ENCODE data around the gene YPEL3.
A peak's percentile ranks its signal among the peaks of the same experiment; 100 is the strongest.

YPEL3 gene

DNA sequence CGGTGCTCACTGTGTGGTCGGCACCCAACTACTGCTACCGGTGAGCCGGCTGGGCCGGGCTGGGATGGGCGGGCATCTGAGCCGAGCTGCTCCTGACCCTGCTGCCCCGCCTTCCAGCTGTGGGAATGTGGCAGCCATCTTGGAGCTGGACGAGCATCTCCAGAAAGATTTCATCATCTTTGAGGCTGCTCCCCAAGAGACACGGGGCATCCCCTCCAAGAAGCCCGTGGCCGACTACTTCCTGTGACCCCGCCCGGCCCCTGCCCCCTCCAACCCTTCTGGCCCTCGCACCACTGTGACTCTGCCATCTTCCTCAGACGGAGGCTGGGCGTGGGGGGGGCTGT lies 11.2 kb downstream of the YPEL3 start:
- H3K27ac ChIP-seq (ENCODE audit: low read depth, low read length), result no peak overlapping the region
- H3K36me3 ChIP-seq (ENCODE audit: control insufficient read depth in 1 of 2, insufficient read depth in 2 of 2, low read length in 2 of 2), result peaks cover 21 to 50% of the 10 kb centered on the region in 2 donors
- peaks cover under 1 to 4% of the 10 kb centered on the region in 2 donors for H3K4me1 ChIP-seq (ENCODE audit: control insufficient read depth in 1 of 2, insufficient read depth in 2 of 2, low read length in 2 of 2)

DNA sequence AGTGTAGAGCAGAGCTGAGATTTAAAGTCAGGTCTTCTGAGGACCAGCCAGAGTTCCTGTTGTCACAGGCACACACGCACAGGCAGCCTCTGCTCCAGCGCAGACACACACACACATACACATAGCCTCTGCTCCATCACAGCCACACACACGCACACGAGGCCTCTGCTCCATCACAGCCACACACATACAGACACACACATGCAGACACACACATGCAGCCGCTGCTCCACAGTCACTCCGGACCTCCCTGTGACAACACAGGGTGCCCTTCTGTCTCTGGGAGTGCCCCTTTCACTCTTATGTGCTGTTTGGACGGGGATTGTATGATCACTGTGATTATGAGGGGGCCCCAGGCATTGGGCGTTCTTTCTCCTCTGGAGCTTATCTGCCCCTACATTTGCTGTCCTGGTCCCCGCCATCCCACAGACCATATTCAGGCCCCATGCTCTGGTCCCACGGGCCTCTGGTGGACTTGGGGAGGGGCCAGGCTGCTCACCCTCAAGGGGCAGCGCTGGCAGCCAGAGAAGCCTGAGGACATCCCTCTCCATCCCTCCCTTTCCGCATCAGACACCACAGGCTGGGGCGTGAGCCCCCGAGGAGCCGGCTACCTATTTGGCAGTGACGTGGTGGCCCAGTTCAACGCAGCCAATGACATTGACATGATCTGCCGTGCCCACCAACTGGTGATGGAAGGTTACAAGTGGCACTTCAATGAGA lies 11.8 kb downstream of the YPEL3 start:
- Histone ChIP-seq H3K27me3 (ENCODE audit: control insufficient read depth in 1 of 2, insufficient read depth in 2 of 2, low read length in 2 of 2) (no peaks in the 10 kb centered on the region), H3K36me3 (ENCODE audit: control insufficient read depth in 1 of 2, insufficient read depth in 2 of 2, low read length in 2 of 2) (peaks cover 24 to 55% of the 10 kb centered on the region in 2 donors), H3K9me3 (ENCODE audit: control insufficient read depth in 1 of 2, low read length in 2 of 2) (no peaks in the 10 kb centered on the region), H3K27ac (ENCODE audit: low read depth, low read length) (no peak overlapping the region), H3K9ac (ENCODE audit: low read depth in 1 of 2, low read length in 2 of 2) (no peak overlapping the region), H3K4me1 (ENCODE audit: control insufficient read depth in 1 of 2, insufficient read depth in 2 of 2, low read length in 2 of 2) (peaks cover 4 to 5% of the 10 kb centered on the region in 2 donors), H3K4me3 (ENCODE audit: low read depth in 1 of 2, low read length in 2 of 2) (no peak overlapping the region)

More for the DNA sequence above, 11.2 kb downstream of the YPEL3 start:
- Histone ChIP-seq H3K27me3 (ENCODE audit: control insufficient read depth in 1 of 2, insufficient read depth in 2 of 2, low read length in 2 of 2) (no peaks in the 10 kb centered on the region), H3K4me3 (ENCODE audit: low read depth in 1 of 2, low read length in 2 of 2) (no peak overlapping the region), H3K9ac (ENCODE audit: low read depth in 1 of 2, low read length in 2 of 2) (no peak overlapping the region), H3K9me3 (ENCODE audit: control insufficient read depth in 1 of 2, low read length in 2 of 2) (no peaks in the 10 kb centered on the region)

GRCh38 chr16:30083216-30084055 lies 12.6 kb downstream of the YPEL3 start:
- H3K4me1 ChIP-seq (ENCODE audit: control insufficient read depth in 1 of 2, insufficient read depth in 2 of 2, low read length in 2 of 2), result peaks cover 6 to 7% of the 10 kb centered on the region in 2 donors
- H3K4me3 ChIP-seq (ENCODE audit: low read depth in 1 of 2, low read length in 2 of 2), result no peak overlapping the region
- H3K9ac ChIP-seq (ENCODE audit: low read depth in 1 of 2, low read length in 2 of 2), result no peak overlapping the region
- H3K9me3 ChIP-seq (ENCODE audit: control insufficient read depth in 1 of 2, low read length in 2 of 2), result no peaks in the 10 kb centered on the region
- no peak overlapping the region for H3K27ac ChIP-seq (ENCODE audit: low read depth, low read length)
- peaks cover 27 to 60% of the 10 kb centered on the region in 2 donors for H3K36me3 ChIP-seq (ENCODE audit: control insufficient read depth in 1 of 2, insufficient read depth in 2 of 2, low read length in 2 of 2)
- H3K27me3 ChIP-seq (ENCODE audit: control insufficient read depth in 1 of 2, insufficient read depth in 2 of 2, low read length in 2 of 2), result no peaks in the 10 kb centered on the region

DNA sequence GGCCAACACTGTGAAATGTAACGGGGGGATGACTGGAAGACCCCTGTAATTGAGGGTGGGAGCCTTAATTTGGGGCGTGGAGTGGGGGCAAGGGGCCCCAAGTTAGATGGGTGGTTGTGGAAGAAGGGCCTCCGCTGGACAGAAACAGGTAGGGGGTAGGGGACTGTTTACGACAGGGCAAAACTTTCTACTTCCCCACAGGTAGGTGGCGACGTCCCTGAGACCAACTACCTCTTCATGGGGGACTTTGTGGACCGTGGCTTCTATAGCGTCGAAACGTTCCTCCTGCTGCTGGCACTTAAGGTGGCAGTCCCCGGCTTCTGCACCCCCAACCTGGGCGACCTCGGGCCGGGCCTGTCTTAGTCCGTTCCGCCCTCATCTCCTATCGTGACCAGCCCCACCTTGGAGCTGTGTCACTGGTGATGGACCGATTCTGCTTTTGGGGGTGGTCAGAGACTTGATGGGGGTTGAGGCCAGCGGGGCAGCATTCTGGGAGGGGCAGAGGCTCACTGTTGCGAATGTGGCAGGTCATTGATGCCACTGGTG lies 13.4 kb downstream of the YPEL3 start:
- no peak overlapping the region for H3K4me3 ChIP-seq (ENCODE audit: low read depth in 1 of 2, low read length in 2 of 2)
- H3K36me3 ChIP-seq (ENCODE audit: control insufficient read depth in 1 of 2, insufficient read depth in 2 of 2, low read length in 2 of 2), result peaks cover 33 to 68% of the 10 kb centered on the region in 2 donors
- H3K27me3 ChIP-seq (ENCODE audit: control insufficient read depth in 1 of 2, insufficient read depth in 2 of 2, low read length in 2 of 2), result no peaks in the 10 kb centered on the region
- no peak overlapping the region for H3K27ac ChIP-seq (ENCODE audit: low read depth, low read length)
- H3K9ac ChIP-seq (ENCODE audit: low read depth in 1 of 2, low read length in 2 of 2), result no peak overlapping the region
- H3K9me3 ChIP-seq (ENCODE audit: control insufficient read depth in 1 of 2, low read length in 2 of 2), result no peaks in the 10 kb centered on the region
- peaks cover 14 to 15% of the 10 kb centered on the region in 2 donors for H3K4me1 ChIP-seq (ENCODE audit: control insufficient read depth in 1 of 2, insufficient read depth in 2 of 2, low read length in 2 of 2)

- Histone ChIP-seq H3K9me3 (ENCODE audit: control insufficient read depth in 1 of 2, low read length in 2 of 2) (no peaks in the 10 kb centered on the region), H3K4me3 (ENCODE audit: low read depth in 1 of 2, low read length in 2 of 2) (no peak overlapping the region), H3K36me3 (ENCODE audit: control insufficient read depth in 1 of 2, insufficient read depth in 2 of 2, low read length in 2 of 2) (peaks cover 33 to 63% of the 10 kb centered on the region in 2 donors), H3K27ac (ENCODE audit: low read depth, low read length) (no peak overlapping the region), H3K27me3 (ENCODE audit: control insufficient read depth in 1 of 2, insufficient read depth in 2 of 2, low read length in 2 of 2) (no peaks in the 10 kb centered on the region), H3K4me1 (ENCODE audit: control insufficient read depth in 1 of 2, insufficient read depth in 2 of 2, low read length in 2 of 2) (peaks cover 26 to 29% of the 10 kb centered on the region in 2 donors), H3K9ac (ENCODE audit: low read depth in 1 of 2, low read length in 2 of 2) (no peak overlapping the region)
Measured at GRCh38 chr16:30079480-30079879, 16.5 kb downstream of the YPEL3 start.

- H3K27me3 ChIP-seq (ENCODE audit: control insufficient read depth in 1 of 2, insufficient read depth in 2 of 2, low read length in 2 of 2), result no peaks in the 10 kb centered on the region
- no peaks in the 10 kb centered on the region for H3K9me3 ChIP-seq (ENCODE audit: control insufficient read depth in 1 of 2, low read length in 2 of 2)
- H3K4me1 ChIP-seq (ENCODE audit: control insufficient read depth in 1 of 2, insufficient read depth in 2 of 2, low read length in 2 of 2), result peaks cover 26 to 29% of the 10 kb centered on the region in 2 donors
- H3K4me3 ChIP-seq (ENCODE audit: low read depth in 1 of 2, low read length in 2 of 2), result no peak overlapping the region
- no peak overlapping the region for H3K27ac ChIP-seq (ENCODE audit: low read depth, low read length)
- no peak overlapping the region for H3K9ac ChIP-seq (ENCODE audit: low read depth in 1 of 2, low read length in 2 of 2)
- peaks cover 27 to 56% of the 10 kb centered on the region in 2 donors for H3K36me3 ChIP-seq (ENCODE audit: control insufficient read depth in 1 of 2, insufficient read depth in 2 of 2, low read length in 2 of 2)
Measured at GRCh38 chr16:30078744-30079143, 17.3 kb downstream of the YPEL3 start.

- no peaks in the 10 kb centered on the region for H3K9me3 ChIP-seq (ENCODE audit: control insufficient read depth in 1 of 2, low read length in 2 of 2)
- H3K9ac ChIP-seq (ENCODE audit: low read depth in 1 of 2, low read length in 2 of 2), result peak overlapping the region; percentile 38 to 86
- peaks cover 16 to 45% of the 10 kb centered on the region in 2 donors for H3K36me3 ChIP-seq (ENCODE audit: control insufficient read depth in 1 of 2, insufficient read depth in 2 of 2, low read length in 2 of 2)
- H3K27me3 ChIP-seq (ENCODE audit: control insufficient read depth in 1 of 2, insufficient read depth in 2 of 2, low read length in 2 of 2), result no peaks in the 10 kb centered on the region
- H3K4me3 ChIP-seq (ENCODE audit: low read depth in 1 of 2, low read length in 2 of 2), result peak overlapping the region; percentile 76 to 94
- H3K4me1 ChIP-seq (ENCODE audit: control insufficient read depth in 1 of 2, insufficient read depth in 2 of 2, low read length in 2 of 2), result peaks cover 26 to 29% of the 10 kb centered on the region in 2 donors
- no peak overlapping the region for H3K27ac ChIP-seq (ENCODE audit: low read depth, low read length)
Measured at GRCh38 chr16:30077656-30078055, 18.4 kb downstream of the YPEL3 start.

- Histone ChIP-seq H3K9ac (ENCODE audit: low read depth in 1 of 2, low read length in 2 of 2) (peak overlapping the region; percentile 86 to 94), H3K27ac (ENCODE audit: low read depth, low read length) (peak overlapping the region; percentile 83), H3K36me3 (ENCODE audit: control insufficient read depth in 1 of 2, insufficient read depth in 2 of 2, low read length in 2 of 2) (peaks cover 16 to 47% of the 10 kb centered on the region in 2 donors), H3K4me1 (ENCODE audit: control insufficient read depth in 1 of 2, insufficient read depth in 2 of 2, low read length in 2 of 2) (peaks cover 26 to 29% of the 10 kb centered on the region in 2 donors), H3K9me3 (ENCODE audit: control insufficient read depth in 1 of 2, low read length in 2 of 2) (no peaks in the 10 kb centered on the region), H3K4me3 (ENCODE audit: low read depth in 1 of 2, low read length in 2 of 2) (peak overlapping the region; percentile 76 to 94), H3K27me3 (ENCODE audit: control insufficient read depth in 1 of 2, insufficient read depth in 2 of 2, low read length in 2 of 2) (no peaks in the 10 kb centered on the region)
Measured at GRCh38 chr16:30076276-30076791, 19.7 kb downstream of the YPEL3 start.

DNA sequence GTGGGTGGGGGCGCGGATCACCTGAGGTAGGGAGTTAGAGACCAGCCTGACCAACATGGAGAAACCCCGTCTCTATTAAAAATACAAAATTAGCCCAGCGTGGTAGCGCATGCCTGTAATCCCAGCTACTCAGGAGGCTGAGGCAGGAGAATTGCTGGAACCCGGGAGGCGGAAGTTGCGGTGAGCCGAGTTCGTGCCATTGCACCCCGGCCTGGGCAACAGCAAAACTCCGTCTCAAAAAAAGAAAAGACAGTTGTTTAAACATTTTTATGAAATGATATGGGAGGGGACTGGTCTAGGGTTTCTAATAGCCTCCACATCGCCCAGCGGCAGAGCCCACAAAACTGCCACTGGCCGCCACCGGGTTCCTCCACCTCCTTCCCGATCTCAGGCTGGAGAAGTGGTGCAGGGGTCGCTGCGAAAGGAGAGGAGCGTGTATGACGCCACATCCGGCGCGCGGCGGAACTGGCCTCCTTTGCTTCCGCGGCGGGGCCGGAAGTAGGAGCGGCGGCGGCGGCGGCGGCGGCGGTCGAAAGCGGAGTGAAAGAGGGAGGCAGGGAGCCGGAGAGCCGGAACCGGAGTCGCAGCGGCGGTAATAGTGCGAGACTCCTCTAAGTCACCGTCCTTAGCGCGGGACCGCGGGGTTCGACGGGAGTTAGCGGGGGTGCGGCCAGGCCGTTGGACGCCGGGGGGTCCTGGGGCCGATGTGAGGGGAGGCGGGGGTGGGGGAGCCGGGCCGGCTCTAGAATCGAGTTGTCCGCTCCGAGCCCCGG lies 20.3 kb downstream of the YPEL3 start, which contains the start of gene PPP4C:
Gene PPP4C (plus strand): TSS at position 492 of the 773 bp plus-strand sequence. CDS start 384 bp downstream, outside the sequence.
- peaks cover 22 to 29% of the 10 kb centered on the region in 2 donors for H3K4me1 ChIP-seq (ENCODE audit: control insufficient read depth in 1 of 2, insufficient read depth in 2 of 2, low read length in 2 of 2)
- no peaks in the 10 kb centered on the region for H3K9me3 ChIP-seq (ENCODE audit: control insufficient read depth in 1 of 2, low read length in 2 of 2)
- no peaks in the 10 kb centered on the region for H3K27me3 ChIP-seq (ENCODE audit: control insufficient read depth in 1 of 2, insufficient read depth in 2 of 2, low read length in 2 of 2)
- H3K27ac ChIP-seq (ENCODE audit: low read depth, low read length), result peak within 1 kb of the TSS; percentile 83
- H3K36me3 ChIP-seq (ENCODE audit: control insufficient read depth in 1 of 2, insufficient read depth in 2 of 2, low read length in 2 of 2), result peaks cover 17 to 47% of the 10 kb centered on the region in 2 donors
- H3K4me3 ChIP-seq (ENCODE audit: low read depth in 1 of 2, low read length in 2 of 2), result peak within 1 kb of the TSS; percentile 76 to 94
- peak within 1 kb of the TSS; percentile 86 to 94 for H3K9ac ChIP-seq (ENCODE audit: low read depth in 1 of 2, low read length in 2 of 2)
